HUDEP-2 (cell line): ENCODE measurements around the gene REST.
"Not testable (repeated sequence)": the region's sequence is repeated elsewhere in the genome, so short reads cannot be mapped to it uniquely, and the experiment has no call there.

Experiments
- DNase-seq, 76 experiments: peaks; one replicate each; lab custom pipeline; 2025; ENCODE audit not compliant: unreplicated experiment in 76 of 76; lab: John Stamatoyannopoulos, UW

Gene REST

GRCh38 chr4:56908206-56909085, 746 bp downstream of the REST start:
- peak in 52 of 76 experiments; percentile 4 to 60 (median 33) for DNase-seq

DNA sequence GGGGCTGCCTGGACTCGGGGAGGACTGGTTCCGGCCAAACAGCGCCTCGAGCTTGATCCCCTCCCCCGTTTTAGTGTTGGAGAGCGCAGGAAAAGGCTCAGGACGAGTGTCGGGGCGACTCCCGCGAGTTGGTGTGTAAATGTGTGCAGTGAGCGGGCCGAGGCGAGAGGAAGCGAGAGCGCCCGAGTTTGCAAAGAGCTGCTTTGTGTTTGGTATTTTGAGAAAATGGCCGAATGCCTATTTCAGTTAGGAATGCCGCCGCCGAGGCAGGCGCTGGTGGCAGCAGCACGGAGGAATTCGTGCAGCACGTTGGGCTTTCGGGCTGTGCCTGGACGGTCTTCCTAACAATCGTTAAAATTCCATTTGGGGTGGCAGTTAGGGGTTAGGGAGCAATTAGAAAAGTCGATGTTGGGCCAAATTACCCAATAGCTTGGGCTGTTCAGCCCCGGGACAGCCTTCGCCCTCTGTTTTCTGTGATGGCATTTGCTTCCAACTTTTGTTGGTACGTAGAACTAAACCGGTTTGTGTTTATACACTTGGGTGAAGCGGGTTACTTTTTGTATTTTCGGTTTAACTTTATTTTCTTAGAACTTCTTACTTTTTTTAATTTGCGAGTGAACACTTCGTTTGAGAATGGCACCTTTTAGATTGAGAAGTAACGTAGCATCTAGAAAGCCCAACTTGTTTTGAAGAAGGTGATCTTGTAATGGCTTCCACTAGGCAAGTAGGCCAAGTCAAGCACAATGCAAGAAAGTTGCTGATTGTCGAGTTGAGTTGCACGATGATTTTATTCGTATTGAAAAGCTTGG, 1.6 kb downstream of the REST start:
- peak in 48 of 76 experiments; percentile 2 to 63 (median 24) for DNase-seq

- peak in 1 of 76 experiments; percentile 7 for DNase-seq
Measured at GRCh38 chr4:56910172-56910967, 2.7 kb downstream of the REST start.

- DNase-seq, result no peak
Measured at GRCh38 chr4:56914336-56914735, 6.6 kb downstream of the REST start.

GRCh38 chr4:56914977-56915376, 7.3 kb downstream of the REST start:
- DNase-seq, result not testable (repeated sequence)

GRCh38 chr4:56927196-56927595, 19.5 kb downstream of the REST start:
- no peak for DNase-seq

GRCh38 chr4:56930638-56931037, 22.9 kb downstream of the REST start:
- no peak for DNase-seq

DNA sequence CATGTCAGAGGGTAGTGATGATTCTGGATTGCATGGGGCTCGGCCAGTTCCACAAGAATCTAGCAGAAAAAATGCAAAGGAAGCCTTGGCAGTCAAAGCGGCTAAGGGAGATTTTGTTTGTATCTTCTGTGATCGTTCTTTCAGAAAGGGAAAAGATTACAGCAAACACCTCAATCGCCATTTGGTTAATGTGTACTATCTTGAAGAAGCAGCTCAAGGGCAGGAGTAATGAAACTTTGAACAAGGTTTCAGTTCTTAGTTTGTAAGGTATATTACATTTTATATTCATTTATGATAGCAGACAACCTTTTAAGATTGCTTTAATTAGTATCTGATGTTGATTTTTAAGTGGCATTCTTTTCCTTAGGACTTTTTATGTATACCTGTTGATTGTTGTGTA, 24.2 kb downstream of the REST start:
- no peak for DNase-seq

- no peak for DNase-seq
Measured at GRCh38 chr4:56937262-56937661, 29.6 kb downstream of the REST start.

- not testable (repeated sequence) for DNase-seq
Measured at GRCh38 chr4:56939826-56940225, 32.1 kb downstream of the REST start.

DNA sequence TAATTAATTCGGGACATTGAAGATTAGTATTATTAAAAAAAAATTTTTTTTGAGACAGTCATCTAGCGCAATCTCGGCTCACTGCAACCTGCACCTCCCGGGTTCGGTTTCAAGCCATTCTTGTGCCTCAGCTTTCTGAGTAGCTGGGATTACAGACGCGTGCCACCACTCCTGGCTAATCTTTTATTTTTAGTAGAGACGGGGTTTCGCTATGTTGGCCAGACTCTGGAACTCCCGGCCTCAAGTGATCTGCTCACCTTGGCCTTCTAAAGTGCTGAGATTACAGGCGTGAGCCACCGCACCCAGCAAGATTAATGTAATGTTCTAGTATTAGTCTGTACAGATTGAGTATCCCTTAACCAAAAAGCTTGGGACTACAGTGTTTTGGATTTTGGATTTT, 32.7 kb downstream of the REST start:
- DNase-seq, result no peak

- no peak for DNase-seq
Measured at GRCh38 chr4:56940971-56941370, 33.3 kb downstream of the REST start.

DNA sequence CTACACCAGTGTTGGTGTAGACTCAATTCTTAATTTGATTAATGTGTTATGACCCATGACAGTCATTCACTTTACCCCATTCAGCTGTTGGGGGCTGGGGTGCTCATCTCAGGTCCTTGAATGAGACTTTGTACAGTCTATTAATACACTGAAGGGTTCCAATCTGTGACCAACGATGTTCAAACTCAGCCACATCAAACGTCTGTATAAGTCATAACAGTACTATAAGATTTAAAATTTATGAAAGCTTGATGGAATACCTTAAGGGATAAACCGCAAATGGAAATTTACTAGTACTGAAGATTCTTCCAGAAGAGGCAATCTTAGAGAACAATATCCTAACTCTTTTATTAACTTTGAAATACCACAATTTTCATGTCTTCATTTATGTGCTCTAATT, 33.7 kb downstream of the REST start:
- DNase-seq, result no peak

DNA sequence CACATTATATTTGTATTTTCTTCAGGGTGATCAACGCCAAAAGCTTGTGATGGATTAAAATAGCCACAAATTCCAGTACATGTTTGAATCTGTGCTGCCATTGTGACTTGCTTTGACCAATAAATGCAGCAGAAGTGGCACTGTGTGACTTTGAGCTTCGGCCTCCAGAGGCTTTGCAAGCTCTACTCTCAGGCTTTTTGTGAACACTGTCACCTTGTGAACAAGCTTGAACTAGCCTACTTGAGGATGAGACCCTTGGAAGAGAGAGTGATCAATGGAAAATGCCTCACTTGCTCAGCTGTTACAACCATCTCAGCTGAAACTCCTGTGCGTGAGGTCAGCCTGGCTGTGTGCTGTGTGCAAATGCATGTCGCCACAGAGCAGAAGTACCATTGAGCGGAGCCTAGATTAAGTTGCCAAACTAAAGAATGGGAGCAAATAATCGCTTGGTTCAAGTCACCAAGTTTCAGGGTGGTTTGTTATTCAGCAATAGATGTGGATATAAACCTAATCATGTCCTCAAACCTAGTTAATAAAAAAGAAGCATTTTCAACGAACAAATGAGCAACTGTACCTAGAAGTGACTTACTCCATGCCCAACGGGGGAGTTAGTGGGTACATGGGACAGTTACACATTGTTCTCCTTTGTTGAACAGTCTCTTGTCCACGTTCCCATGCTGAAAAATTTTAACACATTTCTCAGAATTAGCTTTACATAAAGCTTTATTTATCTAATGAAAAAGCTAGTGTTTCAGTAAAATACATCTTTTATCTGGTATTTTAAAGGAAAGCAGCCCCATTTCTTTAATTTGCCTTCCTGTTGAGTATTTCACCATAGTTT, 46.2 kb downstream of the REST start:
- no peak for DNase-seq

GRCh38 chr4:56958111-56958517, 50.4 kb downstream of the REST start:
- no peak for DNase-seq

GRCh38 chr4:56959100-56959499, 51.4 kb downstream of the REST start:
- no peak for DNase-seq

DNA sequence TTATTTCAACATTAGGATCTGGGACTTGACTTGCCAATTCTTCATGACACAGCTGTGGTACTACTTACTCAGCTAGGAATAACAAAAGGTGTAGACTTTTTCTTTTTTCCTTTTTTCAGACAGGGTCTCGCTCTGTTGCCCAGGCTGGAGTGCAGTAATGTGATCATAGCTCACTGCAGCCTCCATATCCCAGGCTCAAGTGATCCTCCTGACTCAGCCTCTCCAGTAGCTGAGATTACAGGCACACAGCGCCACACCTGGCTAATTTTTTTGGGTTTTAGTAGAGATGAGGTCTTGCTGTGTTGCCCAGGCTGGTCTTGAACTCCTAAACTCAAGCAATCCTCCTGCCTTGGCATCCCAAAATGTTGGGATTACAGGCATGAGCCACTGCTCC, 53.4 kb downstream of the REST start:
- no peak for DNase-seq

GRCh38 chr4:56971383-56971782, 63.7 kb downstream of the REST start:
- DNase-seq, result no peak

DNA sequence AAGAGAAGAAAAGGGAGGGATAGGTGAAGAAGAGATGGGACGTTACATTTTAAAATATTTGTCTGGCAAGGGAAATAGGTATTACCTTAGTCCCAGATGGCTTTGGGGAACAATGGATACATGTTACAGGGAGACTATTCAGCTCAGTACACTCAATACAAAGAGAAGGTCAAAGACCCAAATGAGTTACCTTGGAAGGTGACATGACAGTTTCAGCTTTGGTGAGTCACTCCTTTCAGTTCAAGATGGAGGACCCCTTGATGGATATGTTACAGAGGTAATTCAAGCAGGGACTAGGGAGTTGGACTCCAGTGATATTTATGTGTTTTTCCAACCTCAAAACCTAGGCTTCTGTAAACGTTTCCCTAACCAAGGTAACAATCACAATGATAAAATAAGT, 64.7 kb downstream of the REST start:
- no peak for DNase-seq

DNA sequence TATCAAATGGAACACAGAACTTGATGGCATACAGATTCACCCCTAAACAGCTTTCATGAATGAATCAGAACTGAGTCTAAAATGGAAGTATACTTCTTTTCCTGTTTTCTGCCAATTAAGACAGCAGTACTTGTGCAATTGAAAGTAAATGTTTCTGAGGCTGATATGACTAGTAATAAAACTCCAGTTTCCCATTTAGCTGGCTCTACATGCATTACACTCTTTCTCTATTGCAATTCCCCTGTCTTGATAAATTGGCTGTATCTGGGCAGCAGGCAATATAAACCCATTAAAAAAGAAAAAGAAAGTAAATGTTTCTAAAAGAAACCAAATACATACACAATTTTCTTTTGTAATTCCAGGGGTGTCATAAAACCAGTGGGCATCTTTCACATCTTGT, 65.1 kb downstream of the REST start:
- DNase-seq, result no peak
